Activated naive CD4-positive, alpha-beta T cell treated with anti-CD3 and anti-CD28 coated beads for 36 hours (primary cell): ENCODE results near the gene GNG7. TPM values are rescaled to one million over a fixed set of nuclear protein-coding genes. Genes with fewer than 3 reads are reported as not detected.
"Not testable (repeated sequence)": the region's sequence is repeated elsewhere in the genome, so short reads cannot be mapped to it uniquely, and the experiment has no call there.

Source experiments
- CTCF ChIA-PET: fragments of 350-600 bp; sonication (Branson Sonifier 250); formaldehyde crosslinking; loops from one replicate; lab custom pipeline; 2021; ENCODE audit warnings: antibody characterized with exemption; lab: Charles Lee
- DNase-seq: peaks from one replicate; pipeline ENCODE4 v3.0.0-alpha.2; 2020
- H3K27ac Mint-ChIP-seq: one replicate; pipeline ENCODE4 v1.8.0; 2021; ENCODE audit warnings: mild to moderate bottlenecking, mixed read lengths
- H3K27me3 Mint-ChIP-seq: one replicate; pipeline ENCODE4 v1.8.0; 2021; ENCODE audit warnings: low read depth, mixed read lengths
- H3K36me3 Mint-ChIP-seq: one replicate; pipeline ENCODE4 v1.8.0; 2021; ENCODE audit warnings: low read depth, mixed read lengths
- H3K4me1 Mint-ChIP-seq: one replicate; pipeline ENCODE4 v1.8.0; 2021; ENCODE audit warnings: low read depth, mixed read lengths
- H3K4me3 Mint-ChIP-seq: one replicate; pipeline ENCODE4 v1.8.0; 2021; ENCODE audit warnings: mild to moderate bottlenecking, moderate library complexity, mixed read lengths
- H3K9me3 Mint-ChIP-seq: one replicate; pipeline ENCODE4 v1.8.0; 2021; ENCODE audit warnings: mixed read lengths
- intact Hi-C: fragments of 100-400 bp; cut with micrococcal nuclease; formaldehyde crosslinking; loops from one replicate; pipeline ENCODE4 v1.15.1; 2023
- total RNA-seq, 2 experiments: library from RNA; stranded (reverse); gene quantifications; one replicate each; pipeline ENCODE4 v1.2.3, GENCODE V29; 2021

GNG7 gene
- total RNA-seq, 2 experiments from 2014 or later: 0.74 to 1.1 TPM

GRCh38 chr19:2551864-2552185 lies 150.7 kb downstream of the GNG7 start:
- CTCF ChIA-PET: interaction anchor here (1.4 to 1.5 kb wide), 2 partner anchors 8 to 78 kb away, joined by 5 read pairs; no protein-coding TSS in a partner anchor
- intact Hi-C loops: loop anchor here (1.0 to 2.0 kb wide), 2 partner anchors 9 to 47 kb away; no protein-coding TSS in a partner anchor
- H3K4me3 Mint-ChIP-seq: no peak overlapping the region

GRCh38 chr19:2551172-2551863 lies 151.2 kb downstream of the GNG7 start:
- H3K4me1 Mint-ChIP-seq: peaks cover 17% of the 10 kb centered on the region
- CTCF ChIA-PET: interaction anchor here (0.6 kb wide), 1 partner anchor 61 kb away, joined by 4 read pairs; no protein-coding TSS in a partner anchor
- no peak overlapping the region for H3K4me3 Mint-ChIP-seq
- H3K9me3 Mint-ChIP-seq: no peaks in the 10 kb centered on the region
- no peaks in the 10 kb centered on the region for H3K36me3 Mint-ChIP-seq
- intact Hi-C loops: no loop called here
- H3K27me3 Mint-ChIP-seq: no peaks in the 10 kb centered on the region
- H3K27ac Mint-ChIP-seq: no peak overlapping the region
- DNase-seq: no peak

More at GRCh38 chr19:2551864-2552185, 150.7 kb downstream of the GNG7 start:
- DNase-seq: no peak
- H3K36me3 Mint-ChIP-seq: no peaks in the 10 kb centered on the region
- H3K27me3 Mint-ChIP-seq: no peaks in the 10 kb centered on the region
- H3K27ac Mint-ChIP-seq: no peak overlapping the region
- no peaks in the 10 kb centered on the region for H3K9me3 Mint-ChIP-seq
- peaks cover 17% of the 10 kb centered on the region for H3K4me1 Mint-ChIP-seq

- intact Hi-C loops: no loop called here
- Mint-ChIP-seq H3K36me3 (no peaks in the 10 kb centered on the region), H3K4me1 (peaks cover 17% of the 10 kb centered on the region), H3K27me3 (no peaks in the 10 kb centered on the region), H3K4me3 (no peak overlapping the region), H3K27ac (no peak overlapping the region), H3K9me3 (no peaks in the 10 kb centered on the region)
- no peak for DNase-seq
- CTCF ChIA-PET: interaction anchor here (0.6 kb wide), 2 partner anchors 62 to 109 kb away, joined by 3 to 4 read pairs; no protein-coding TSS in a partner anchor
These were observed 151.9 kb downstream of the GNG7 start for GRCh38 chr19:2550431-2551171.

GRCh38 chr19:2549701-2550191 lies 152.7 kb downstream of the GNG7 start:
- CTCF ChIA-PET: no interaction called here

GRCh38 chr19:2548966-2549365 lies 153.5 kb downstream of the GNG7 start:
- Mint-ChIP-seq H3K36me3 (no peaks in the 10 kb centered on the region), H3K27me3 (no peaks in the 10 kb centered on the region), H3K27ac (no peak overlapping the region), H3K9me3 (no peaks in the 10 kb centered on the region), H3K4me1 (peaks cover 15% of the 10 kb centered on the region), H3K4me3 (no peak overlapping the region)
- intact Hi-C loops: no loop called here
- no peak for DNase-seq
- CTCF ChIA-PET: no interaction called here

More at GRCh38 chr19:2549701-2550191, 152.7 kb downstream of the GNG7 start:
- Mint-ChIP-seq H3K4me3 (no peak overlapping the region), H3K36me3 (no peaks in the 10 kb centered on the region), H3K27ac (no peak overlapping the region), H3K27me3 (no peaks in the 10 kb centered on the region), H3K9me3 (no peaks in the 10 kb centered on the region), H3K4me1 (peaks cover 15% of the 10 kb centered on the region)
- no peak for DNase-seq
- intact Hi-C loops: no loop called here

GRCh38 chr19:2547721-2548120 lies 154.8 kb downstream of the GNG7 start:
- H3K27me3 Mint-ChIP-seq: no peaks in the 10 kb centered on the region
- H3K36me3 Mint-ChIP-seq: no peaks in the 10 kb centered on the region
- CTCF ChIA-PET: no interaction called here
- no peaks in the 10 kb centered on the region for H3K9me3 Mint-ChIP-seq
- no peak for DNase-seq
- H3K27ac Mint-ChIP-seq: no peak overlapping the region
- H3K4me1 Mint-ChIP-seq: peaks cover 21% of the 10 kb centered on the region
- H3K4me3 Mint-ChIP-seq: no peak overlapping the region
- intact Hi-C loops: no loop called here

GRCh38 chr19:2547033-2547680 lies 155.3 kb downstream of the GNG7 start:
- H3K36me3 Mint-ChIP-seq: no peaks in the 10 kb centered on the region
- DNase-seq: no peak
- H3K27ac Mint-ChIP-seq: no peak overlapping the region
- CTCF ChIA-PET: no interaction called here
- no peaks in the 10 kb centered on the region for H3K27me3 Mint-ChIP-seq
- intact Hi-C loops: no loop called here
- peaks cover 20% of the 10 kb centered on the region for H3K4me1 Mint-ChIP-seq
- H3K9me3 Mint-ChIP-seq: no peaks in the 10 kb centered on the region
- no peak overlapping the region for H3K4me3 Mint-ChIP-seq

- DNase-seq: no peak
- peaks cover 19% of the 10 kb centered on the region for H3K4me1 Mint-ChIP-seq
- no peak overlapping the region for H3K27ac Mint-ChIP-seq
- CTCF ChIA-PET: no interaction called here
- H3K27me3 Mint-ChIP-seq: no peaks in the 10 kb centered on the region
- no peaks in the 10 kb centered on the region for H3K9me3 Mint-ChIP-seq
- no peak overlapping the region for H3K4me3 Mint-ChIP-seq
- no peaks in the 10 kb centered on the region for H3K36me3 Mint-ChIP-seq
- intact Hi-C loops: no loop called here
These were observed 156.1 kb downstream of the GNG7 start for GRCh38 chr19:2546128-2547032.

GRCh38 chr19:2545416-2546127 lies 156.9 kb downstream of the GNG7 start:
- DNase-seq, CTCF ChIA-PET, intact Hi-C loops, H3K27ac Mint-ChIP-seq, H3K4me3 Mint-ChIP-seq, H3K27me3 Mint-ChIP-seq, H3K9me3 Mint-ChIP-seq, H3K36me3 Mint-ChIP-seq: not testable (repeated sequence)
- peaks cover 19% of the 10 kb centered on the region for H3K4me1 Mint-ChIP-seq

- Mint-ChIP-seq H3K36me3 (no peaks in the 10 kb centered on the region), H3K4me3 (no peak overlapping the region), H3K27ac (no peak overlapping the region), H3K9me3 (no peaks in the 10 kb centered on the region), H3K4me1 (peaks cover 17% of the 10 kb centered on the region), H3K27me3 (no peaks in the 10 kb centered on the region)
- CTCF ChIA-PET: interaction anchor here (0.6 to 0.7 kb wide), 4 partner anchors 18 to 885 kb away, joined by 3 read pairs; no protein-coding TSS in a partner anchor
- no peak for DNase-seq
- intact Hi-C loops: no loop called here
These were observed 157.7 kb downstream of the GNG7 start for GRCh38 chr19:2544576-2545415.
